NT2/D1 (cell line): ENCODE results near the gene CHST9.

ENCODE experiments used
- DNase-seq: peaks from one replicate; pipeline ENCODE4 v3.0.0-alpha.2; 2011; ENCODE audit warnings: low read depth, low spot score
- H3K27me3 ChIP-seq: 2 replicates; pipeline ENCODE4 v1.6.0; 2011; ENCODE audit warnings: mild to moderate bottlenecking; ENCODE audit not compliant: insufficient read length, insufficient read depth
- H3K36me3 ChIP-seq: 2 replicates; pipeline ENCODE4 v1.6.1; 2011; ENCODE audit warnings: mild to moderate bottlenecking, low read length, mixed read lengths; ENCODE audit not compliant: insufficient read depth, insufficient read length
- H3K4me1 ChIP-seq: 2 replicates; pipeline ENCODE4 v1.5.1; 2011; ENCODE audit not compliant: insufficient read depth, insufficient read length
- H3K4me3 ChIP-seq: 2 replicates; pipeline ENCODE4 v1.5.1; 2011; ENCODE audit warnings: low read depth; ENCODE audit not compliant: insufficient read length
- H3K9ac ChIP-seq: 2 replicates; pipeline ENCODE4 v1.6.0; 2011; ENCODE audit warnings: low read depth; ENCODE audit not compliant: insufficient read length
- H3K9me3 ChIP-seq: 2 replicates; pipeline ENCODE4 v1.5.1; 2011; ENCODE audit warnings: mild to moderate bottlenecking, low read length; ENCODE audit not compliant: insufficient read depth
- SUZ12 ChIP-seq: IDR thresholded peaks from 2 replicates; pipeline ENCODE4 v1.6.1; 2011; ENCODE audit not compliant: insufficient read length, insufficient read depth; ENCODE audit errors: extremely low read depth
- YY1 ChIP-seq: IDR thresholded peaks from 2 replicates; pipeline ENCODE4 v1.6.1; 2011; ENCODE audit not compliant: insufficient read length, insufficient read depth
- ZNF274 ChIP-seq: IDR thresholded peaks from 2 replicates; pipeline ENCODE4 v1.6.1; 2011; ENCODE audit warnings: mild to moderate bottlenecking, low read depth, low read length

The CHST9 gene

GRCh38 chr18:26893996-26894395, 291.1 kb downstream of the CHST9 start:
- Histone ChIP-seq H3K4me3 (no peak overlapping the region), H3K36me3 (no peaks in the 10 kb centered on the region), H3K9me3 (no peaks in the 10 kb centered on the region), H3K27me3 (no peaks in the 10 kb centered on the region), H3K9ac (no peak overlapping the region), H3K4me1 (no peaks in the 10 kb centered on the region)
- no peak for DNase-seq
- TF ChIP-seq SUZ12 (no peak), YY1 (no peak), ZNF274 (no peak)

GRCh38 chr18:26888259-26888658, 296.8 kb downstream of the CHST9 start:
- DNase-seq, result no peak
- TF ChIP-seq YY1 (no peak), SUZ12 (no peak), ZNF274 (no peak)
- no peaks in the 10 kb centered on the region for H3K36me3 ChIP-seq
- H3K9me3 ChIP-seq, result no peaks in the 10 kb centered on the region
- H3K4me3 ChIP-seq, result no peak overlapping the region
- H3K27me3 ChIP-seq, result no peaks in the 10 kb centered on the region
- no peaks in the 10 kb centered on the region for H3K4me1 ChIP-seq
- H3K9ac ChIP-seq, result no peak overlapping the region

DNA sequence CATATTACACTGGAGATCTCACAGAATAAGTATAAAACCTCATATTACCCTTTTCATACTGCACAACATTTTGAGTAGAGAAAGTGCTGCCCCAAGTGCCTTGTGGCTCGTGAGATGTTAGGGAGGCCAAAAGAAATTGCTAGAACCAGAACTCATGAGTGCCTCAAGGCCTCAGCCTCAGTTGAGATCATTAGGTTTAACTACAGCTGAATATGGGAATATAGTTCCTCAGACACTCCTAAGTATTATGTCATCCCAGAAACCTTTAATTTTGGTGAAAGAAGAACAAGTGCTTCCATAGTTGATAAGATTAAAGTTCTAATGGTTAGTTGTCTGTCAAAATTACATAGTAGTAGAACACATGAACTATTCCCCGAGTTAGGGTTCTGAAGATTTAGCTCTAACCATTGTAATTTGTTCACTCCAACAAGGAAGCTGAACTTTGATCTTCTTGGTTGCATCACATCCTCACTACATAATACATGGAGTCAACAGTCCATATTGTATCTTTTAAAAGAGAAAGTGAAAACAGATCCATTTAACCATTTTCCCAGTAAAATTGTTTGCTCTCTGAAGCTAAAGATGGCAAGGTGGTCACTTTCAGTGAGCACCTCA, 310.0 kb downstream of the CHST9 start:
- Histone ChIP-seq H3K36me3 (no peaks in the 10 kb centered on the region), H3K9me3 (no peaks in the 10 kb centered on the region)
- no peak for DNase-seq

DNA sequence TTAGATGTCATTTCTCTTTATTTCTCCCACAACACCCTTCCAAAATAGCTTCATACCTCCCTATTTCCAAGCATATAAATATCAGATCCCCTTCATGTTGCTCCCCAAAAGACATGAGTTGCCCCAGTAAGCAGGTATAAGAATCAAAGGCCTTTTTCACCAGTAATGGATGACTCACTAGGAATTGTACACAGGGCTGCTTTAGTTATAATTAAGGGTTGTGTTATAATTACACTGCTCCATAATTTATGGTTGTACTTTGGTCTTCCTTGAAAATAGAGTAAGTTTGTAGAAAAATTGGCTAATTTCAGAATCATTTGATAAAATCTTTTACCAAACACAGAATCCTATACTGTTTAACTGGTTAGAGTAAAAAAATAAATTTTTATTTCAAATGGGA, 310.8 kb downstream of the CHST9 start:
- Histone ChIP-seq H3K36me3 (no peaks in the 10 kb centered on the region), H3K9ac (no peak overlapping the region), H3K9me3 (no peaks in the 10 kb centered on the region), H3K4me1 (no peaks in the 10 kb centered on the region), H3K4me3 (no peak overlapping the region), H3K27me3 (no peaks in the 10 kb centered on the region)
- DNase-seq, result no peak
- TF ChIP-seq YY1, result no peak
- no peak for TF ChIP-seq SUZ12
- no peak for TF ChIP-seq ZNF274

More for the DNA sequence above, 310.0 kb downstream of the CHST9 start:
- Histone ChIP-seq H3K4me1 (no peaks in the 10 kb centered on the region), H3K27me3 (no peaks in the 10 kb centered on the region), H3K4me3 (no peak overlapping the region), H3K9ac (no peak overlapping the region)
- TF ChIP-seq YY1 (no peak), SUZ12 (no peak), ZNF274 (no peak)

DNA sequence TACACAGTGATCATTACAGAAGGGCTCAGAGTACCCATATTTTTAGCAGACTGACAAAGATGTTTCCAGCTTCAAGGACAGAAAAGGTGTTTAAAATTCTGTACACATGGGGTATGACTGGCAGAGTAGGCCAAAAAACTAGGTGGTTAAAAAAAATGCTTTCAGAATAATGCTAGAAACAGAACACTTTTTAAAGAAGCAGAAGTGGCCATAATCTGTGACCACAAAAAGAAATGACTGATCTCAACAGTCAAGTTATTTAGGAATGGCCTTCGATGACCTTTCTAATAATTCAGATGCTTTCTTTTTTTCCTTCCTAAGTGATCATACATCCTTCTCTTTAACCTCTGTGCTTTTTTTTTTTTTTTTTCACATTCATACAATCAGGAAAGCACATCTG, 315.5 kb downstream of the CHST9 start:
- no peak for DNase-seq
- Histone ChIP-seq H3K36me3 (no peaks in the 10 kb centered on the region), H3K27me3 (no peaks in the 10 kb centered on the region), H3K9ac (no peak overlapping the region), H3K4me3 (no peak overlapping the region), H3K9me3 (no peaks in the 10 kb centered on the region), H3K4me1 (no peaks in the 10 kb centered on the region)
- TF ChIP-seq YY1, result no peak
- TF ChIP-seq SUZ12, result no peak
- no peak for TF ChIP-seq ZNF274

DNA sequence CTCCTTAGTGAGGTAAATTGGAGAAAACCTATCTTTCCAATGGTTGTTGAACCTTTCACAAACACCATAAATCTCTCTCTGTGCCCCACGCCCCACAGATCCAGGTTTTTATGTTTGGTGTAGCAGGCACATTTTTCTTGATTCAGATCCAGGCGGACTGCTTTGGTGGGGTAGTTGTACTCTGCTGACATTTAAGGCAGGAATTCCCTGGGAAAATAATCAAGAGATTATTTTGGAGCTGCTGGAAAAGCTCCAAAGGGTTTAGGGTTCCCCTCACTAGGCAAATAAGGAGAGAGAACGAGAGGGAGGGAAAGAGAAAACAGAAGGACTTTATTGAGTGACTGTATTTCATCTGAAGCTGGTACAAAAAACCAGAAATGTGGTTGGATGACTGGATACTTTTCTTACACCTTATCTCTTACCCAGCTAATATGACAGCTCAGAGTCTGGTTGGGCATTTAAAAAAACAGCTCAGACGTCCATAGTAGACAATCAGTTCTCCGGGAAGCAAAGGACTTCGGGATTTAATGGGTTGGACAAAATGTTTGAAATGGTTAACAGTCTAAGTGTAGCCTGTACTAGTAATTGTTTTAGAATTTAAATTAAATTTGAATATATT, 316.0 kb downstream of the CHST9 start:
- no peak for DNase-seq
- Histone ChIP-seq H3K4me1 (no peaks in the 10 kb centered on the region), H3K9ac (no peak overlapping the region), H3K27me3 (peaks cover 1% of the 10 kb centered on the region), H3K4me3 (no peak overlapping the region), H3K36me3 (no peaks in the 10 kb centered on the region), H3K9me3 (no peaks in the 10 kb centered on the region)
- TF ChIP-seq YY1, result no peak
- TF ChIP-seq ZNF274, result no peak
- no peak for TF ChIP-seq SUZ12

GRCh38 chr18:26867471-26867870, 317.6 kb downstream of the CHST9 start:
- Histone ChIP-seq H3K36me3 (no peaks in the 10 kb centered on the region), H3K4me3 (no peak overlapping the region), H3K4me1 (no peaks in the 10 kb centered on the region), H3K9me3 (no peaks in the 10 kb centered on the region), H3K9ac (no peak overlapping the region), H3K27me3 (peaks cover 12% of the 10 kb centered on the region)
- DNase-seq, result no peak
- TF ChIP-seq YY1 (no peak), SUZ12 (no peak), ZNF274 (no peak)

- no peaks in the 10 kb centered on the region for H3K4me1 ChIP-seq
- no peak for DNase-seq
- TF ChIP-seq YY1, result no peak
- no peak for TF ChIP-seq SUZ12
- TF ChIP-seq ZNF274, result no peak
Observed at GRCh38 chr18:26865557-26865956, 319.6 kb downstream of the CHST9 start, which contains the start of gene AQP4. Gene AQP4 (minus strand): TSS chr18:26865707. CDS start chr18:26865689, 18 bp downstream.

More at GRCh38 chr18:26865557-26865956, 319.6 kb downstream of the CHST9 start, which contains the start of gene AQP4:
- H3K36me3 ChIP-seq, result no peaks in the 10 kb centered on the region
- H3K9me3 ChIP-seq, result no peaks in the 10 kb centered on the region
- H3K9ac ChIP-seq, result no peak within 1 kb of the TSS
- no peak within 1 kb of the TSS for H3K4me3 ChIP-seq
- peaks cover 12% of the 10 kb centered on the region for H3K27me3 ChIP-seq
